ENCODE measurements around the gene ZBTB3. TPM values are rescaled to one million over a fixed set of nuclear protein-coding genes. Genes with fewer than 3 reads are reported as not detected.
A peak's percentile ranks its signal among the peaks of the same experiment; 100 is the strongest.

Gene ZBTB3
- total and polyA plus RNA-seq, 9 of the 15 experiments (the other 6 are each of a cell fraction or from before 2014, with no cell fraction given) = 1.9 to 10.0 (median 4.9) TPM

- no peak for TF ChIP-seq ZBTB9 (CRISPR knock-in tag; IDR thresholded peaks at IDR 0.05)
- no peak for TF ChIP-seq CBFA2T3 (IDR thresholded peaks at IDR 0.05)
- TF ChIP-seq KAT8 (IDR thresholded peaks at IDR 0.05; ENCODE audit: low read depth) = 0 out of 2 replicates have a peak, but pooled peaks have one; percentile 49
- no peak for TF ChIP-seq ZNF77 (CRISPR knock-in tag; IDR thresholded peaks at IDR 0.05)
- no peak for TF ChIP-seq RAD21 (CRISPR knock-in tag; conservative IDR thresholded peaks at IDR 0.05 in 1 of 2, IDR thresholded peaks at IDR 0.05 in 1 of 2)
- no peak for TF ChIP-seq IRF1 (CRISPR knock-in tag; IDR thresholded peaks at IDR 0.05; ENCODE audit: borderline replicate concordance)
- TF ChIP-seq TBP (optimal IDR thresholded peaks at IDR 0.05; ENCODE audit: low read depth, low read length) = no peak
- TF ChIP-seq ZBTB33 (CRISPR knock-in tag; IDR thresholded peaks at IDR 0.05) = peak; percentile 82; the same call in 1 of the 2 replicates
- no peak for TF ChIP-seq POLR2AphosphoS2 (IDR thresholded peaks at IDR 0.05; ENCODE audit: low read length)
- no peak for TF ChIP-seq BRF1 (IDR thresholded peaks at IDR 0.05; ENCODE audit: borderline replicate concordance, extremely low read depth, insufficient read length)
- TF ChIP-seq NFATC3 (IDR thresholded peaks at IDR 0.05) = no peak
- peak in 1 of 2 experiments; percentile 88; a peak in 1 of 4 replicates for TF ChIP-seq CSDE1 (IDR thresholded peaks at IDR 0.05)
- no peak for TF ChIP-seq ZSCAN32 (CRISPR knock-in tag; IDR thresholded peaks at IDR 0.05)
- TF ChIP-seq ZNF668 (CRISPR knock-in tag; IDR thresholded peaks at IDR 0.05) = no peak
- TF ChIP-seq ZNF766 (CRISPR knock-in tag; conservative IDR thresholded peaks at IDR 0.05) = 0 out of 2 replicates have a peak, but pooled peaks have one; percentile 10
- TF ChIP-seq, protein P1, sequence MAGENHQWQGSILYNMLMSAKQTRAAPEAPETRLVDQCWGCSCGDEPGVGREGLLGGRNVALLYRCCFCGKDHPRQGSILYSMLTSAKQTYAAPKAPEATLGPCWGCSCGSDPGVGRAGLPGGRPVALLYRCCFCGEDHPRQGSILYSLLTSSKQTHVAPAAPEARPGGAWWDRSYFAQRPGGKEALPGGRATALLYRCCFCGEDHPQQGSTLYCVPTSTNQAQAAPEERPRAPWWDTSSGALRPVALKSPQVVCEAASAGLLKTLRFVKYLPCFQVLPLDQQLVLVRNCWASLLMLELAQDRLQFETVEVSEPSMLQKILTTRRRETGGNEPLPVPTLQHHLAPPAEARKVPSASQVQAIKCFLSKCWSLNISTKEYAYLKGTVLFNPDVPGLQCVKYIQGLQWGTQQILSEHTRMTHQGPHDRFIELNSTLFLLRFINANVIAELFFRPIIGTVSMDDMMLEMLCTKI (IDR thresholded peaks at IDR 0.05; ENCODE audit: partially characterized antibody) = no peak
- TF ChIP-seq MTA1 (IDR thresholded peaks at IDR 0.05; ENCODE audit: borderline replicate concordance) = no peak
- no peak for TF ChIP-seq SRSF1 (IDR thresholded peaks at IDR 0.05; ENCODE audit: low read depth, low read length)
- no peak for TF ChIP-seq ZNF175 (CRISPR knock-in tag; IDR thresholded peaks at IDR 0.05; ENCODE audit: low read depth)
- TF ChIP-seq MBD2 (IDR thresholded peaks at IDR 0.05; ENCODE audit: borderline replicate concordance, low read depth) = no peak; the same call in 1 of the 2 replicates
- no peak for TF ChIP-seq SOX6 (IDR thresholded peaks at IDR 0.05)
- no peak for TF ChIP-seq E2F3 (CRISPR knock-in tag; IDR thresholded peaks at IDR 0.05)
- TF ChIP-seq ZNF124 (CRISPR knock-in tag; IDR thresholded peaks at IDR 0.05) = no peak
- no peak for TF ChIP-seq ZNF764 (CRISPR knock-in tag; IDR thresholded peaks at IDR 0.05; ENCODE audit: low read depth)
- no peak for TF ChIP-seq MEF2D (tag; conservative IDR thresholded peaks at IDR 0.05; ENCODE audit: low read depth)
Observed at GRCh38 chr11:62709247-62710000, 44.5 kb downstream of the ZBTB3 start (continued).

Measured in K562 (cell line).